Activated T-cell treated with anti-CD3 and anti-CD28 coated beads for 4 hours (primary cell): ENCODE data around the gene CACNA2D2.

Experiments used
- DNase-seq: peaks from one replicate; pipeline ENCODE4 v3.0.0-alpha.2; 2020

The CACNA2D2 gene

DNA sequence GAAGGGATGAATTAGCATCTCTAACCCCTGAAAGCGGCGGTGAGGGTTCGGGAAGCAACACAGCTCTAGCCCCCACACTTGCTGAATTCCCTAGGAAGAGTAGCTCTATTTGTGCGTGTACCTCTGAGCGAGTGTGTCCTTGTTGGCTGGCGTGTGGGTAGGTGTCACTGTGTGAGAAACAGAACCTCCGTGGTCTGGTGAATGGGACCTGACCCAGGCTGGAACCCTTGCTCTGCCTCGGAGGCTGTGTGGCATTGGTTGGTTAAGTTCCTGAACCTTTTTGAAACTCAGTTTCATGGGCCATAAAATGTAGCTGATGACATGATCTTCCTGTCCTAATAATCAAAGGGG is 143.7 kb downstream of the CACNA2D2 start:
- no peak for DNase-seq

DNA sequence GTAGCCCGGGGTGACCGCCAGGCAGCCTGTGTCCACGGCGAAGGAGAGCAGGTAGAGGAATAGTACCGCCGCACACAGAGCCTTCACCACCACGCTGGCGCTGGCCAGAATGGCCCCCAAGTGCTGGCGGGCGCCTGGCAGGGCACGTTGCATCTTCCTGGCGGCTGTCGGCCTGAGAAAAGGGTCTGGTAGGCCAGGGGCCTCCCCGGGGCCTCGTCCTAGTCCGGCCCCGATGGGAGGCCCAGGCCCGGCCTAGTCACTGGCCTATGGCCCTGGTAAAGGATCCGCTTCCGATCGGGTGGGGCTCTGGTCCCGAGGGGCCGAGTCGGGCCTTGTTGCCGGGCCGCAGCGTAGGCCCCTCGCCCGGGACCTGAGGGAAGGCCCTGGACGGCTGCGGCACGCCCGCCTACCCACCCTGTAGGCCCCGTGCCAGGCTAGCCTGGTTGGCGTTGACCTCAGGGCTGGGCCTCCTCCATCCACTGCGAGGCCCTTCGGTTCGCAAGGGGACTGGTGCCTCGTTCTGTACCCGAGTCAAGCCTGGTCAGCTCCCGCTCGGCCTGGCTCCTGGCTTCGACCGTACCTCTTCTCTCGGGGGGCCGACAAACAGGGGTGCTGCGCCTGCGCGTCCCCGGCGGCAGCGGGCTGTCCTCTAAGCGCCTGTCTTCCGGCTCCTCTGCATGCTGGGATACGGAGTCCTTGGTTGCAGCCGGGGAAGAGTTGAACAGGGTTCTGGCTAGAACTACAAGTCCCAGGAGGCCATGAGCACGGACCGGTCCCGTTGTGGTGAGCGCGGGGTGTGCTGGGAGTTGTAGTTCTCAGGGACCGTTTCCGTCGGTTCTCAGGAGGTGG is 144.3 kb downstream of the CACNA2D2 start, which contains the start of gene TMEM115:
TSS of gene TMEM115 (minus strand) at position 611 of the 849 bp plus-strand sequence. CDS start at position 153, 458 bp downstream.
- DNase-seq = peak; percentile 93

DNA sequence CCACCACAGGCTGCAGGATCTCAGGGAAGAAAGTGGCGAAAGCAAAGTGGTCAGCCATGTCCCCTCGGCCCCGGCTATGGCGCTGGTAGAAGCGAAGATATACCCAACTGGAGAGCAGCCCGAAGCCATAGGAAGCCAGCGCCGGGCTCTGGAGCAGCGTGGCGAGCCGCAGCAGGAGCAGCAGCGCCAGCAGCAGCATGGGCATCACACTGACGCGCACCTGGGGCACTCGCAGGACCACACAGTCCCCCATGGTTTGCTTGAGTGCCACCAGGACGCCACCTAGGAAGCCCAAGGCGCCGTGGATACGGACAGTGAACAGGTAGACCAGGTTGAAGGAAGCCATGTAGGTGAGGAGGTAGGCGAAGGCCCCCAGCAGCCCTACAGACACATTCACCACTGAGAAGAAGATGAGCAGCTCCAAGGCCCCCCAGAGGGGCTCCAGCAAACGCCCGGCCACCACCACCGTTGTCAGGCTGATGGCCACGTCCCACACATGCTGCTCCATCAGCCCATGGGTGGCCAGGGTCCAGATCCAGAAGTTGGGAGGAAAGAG is 145.0 kb downstream of the CACNA2D2 start:
- no peak for DNase-seq

DNA sequence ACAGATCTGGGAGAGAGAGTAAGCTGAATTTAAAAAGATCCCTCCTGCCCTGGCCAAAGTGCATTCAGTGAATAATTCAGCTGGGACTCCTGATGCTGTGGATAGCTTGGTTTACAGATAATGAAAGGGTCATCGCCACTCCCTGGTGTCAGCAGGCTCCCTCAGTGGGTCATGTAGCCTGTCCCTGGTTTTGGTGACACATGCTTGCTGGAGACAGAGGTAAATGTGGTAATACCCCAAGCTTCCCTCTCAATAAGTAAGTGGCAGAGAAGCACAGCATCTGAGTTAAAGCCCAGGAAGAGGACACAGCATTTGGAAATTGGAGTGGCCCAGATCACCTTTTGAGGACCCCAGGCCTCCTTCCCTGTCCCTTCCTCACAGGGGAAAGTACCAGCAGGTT is 146.0 kb downstream of the CACNA2D2 start:
- DNase-seq = no peak

DNA sequence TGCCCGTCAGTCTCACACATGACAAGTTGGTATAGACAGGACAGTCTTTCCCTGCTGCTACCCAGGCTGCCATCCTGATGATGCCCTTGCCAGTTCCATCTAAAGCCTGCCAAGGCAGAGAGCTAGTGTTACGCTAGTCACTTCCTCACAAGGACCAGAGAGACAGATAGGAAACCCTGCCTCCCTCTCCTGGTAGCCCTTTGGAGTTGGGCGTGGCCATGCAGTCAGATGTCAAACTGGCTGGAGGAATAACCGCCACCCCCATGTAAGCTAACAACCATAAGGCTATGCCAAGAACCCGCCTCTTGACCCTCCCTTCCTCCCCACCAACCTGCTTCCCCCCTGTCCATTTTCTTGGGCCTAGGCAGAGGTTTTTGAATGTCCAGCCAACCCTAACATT is 146.9 kb downstream of the CACNA2D2 start:
- DNase-seq = no peak

DNA sequence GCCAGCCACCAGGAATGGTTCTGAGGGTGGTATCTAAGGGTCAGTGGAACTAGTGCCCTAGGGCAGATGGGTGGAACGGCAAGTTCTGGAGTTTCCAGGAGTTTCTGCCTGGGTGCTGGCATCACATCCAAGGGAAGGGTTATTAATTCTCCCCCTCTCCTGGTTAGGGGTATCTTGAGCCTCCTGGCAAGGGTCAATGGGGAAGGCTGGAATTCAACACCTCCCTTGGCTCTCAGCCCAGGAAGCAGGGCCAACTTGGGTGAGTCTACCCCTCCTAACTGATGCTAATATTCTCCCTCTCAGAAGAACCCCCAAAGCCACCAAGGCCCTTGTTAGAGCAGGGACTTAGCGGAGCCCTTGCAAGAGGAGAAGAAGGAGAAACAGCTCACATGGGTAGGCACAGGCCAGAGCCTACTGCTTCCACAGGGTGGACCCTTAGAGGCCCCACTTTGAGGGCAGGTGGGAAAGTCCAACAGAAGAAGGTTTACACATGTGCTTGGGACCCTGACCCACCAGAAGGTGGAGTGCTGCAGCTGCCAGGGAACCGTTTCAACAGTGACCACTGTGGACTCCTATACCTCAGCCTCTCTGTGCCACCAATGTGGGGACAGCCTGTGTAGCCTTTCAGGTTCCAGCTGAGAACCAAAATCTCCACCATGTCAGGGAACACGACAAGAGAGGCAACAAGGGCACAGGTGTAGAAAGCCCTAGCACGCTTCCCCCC is 147.4 kb downstream of the CACNA2D2 start:
- no peak for DNase-seq

DNA sequence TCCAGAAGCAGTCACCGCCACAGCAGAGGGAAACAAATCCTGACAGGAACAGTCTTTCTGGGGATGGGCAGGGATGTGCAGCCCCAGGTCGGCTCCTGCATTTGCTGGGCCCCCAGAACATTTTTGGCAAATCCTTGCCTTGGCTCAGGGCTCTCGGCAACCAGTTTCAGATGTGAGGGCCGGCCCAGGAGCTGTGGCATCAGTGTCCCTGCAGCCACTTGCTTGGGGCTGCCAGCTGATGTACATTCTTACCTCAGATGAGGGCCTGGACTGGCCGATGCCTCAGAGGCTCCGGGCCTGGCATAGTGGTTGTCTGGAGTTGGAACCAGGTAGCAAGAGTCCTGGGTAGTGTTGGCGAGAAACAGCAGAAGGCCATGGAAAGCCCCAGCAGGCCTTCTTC is 148.6 kb downstream of the CACNA2D2 start:
- no peak for DNase-seq

DNA sequence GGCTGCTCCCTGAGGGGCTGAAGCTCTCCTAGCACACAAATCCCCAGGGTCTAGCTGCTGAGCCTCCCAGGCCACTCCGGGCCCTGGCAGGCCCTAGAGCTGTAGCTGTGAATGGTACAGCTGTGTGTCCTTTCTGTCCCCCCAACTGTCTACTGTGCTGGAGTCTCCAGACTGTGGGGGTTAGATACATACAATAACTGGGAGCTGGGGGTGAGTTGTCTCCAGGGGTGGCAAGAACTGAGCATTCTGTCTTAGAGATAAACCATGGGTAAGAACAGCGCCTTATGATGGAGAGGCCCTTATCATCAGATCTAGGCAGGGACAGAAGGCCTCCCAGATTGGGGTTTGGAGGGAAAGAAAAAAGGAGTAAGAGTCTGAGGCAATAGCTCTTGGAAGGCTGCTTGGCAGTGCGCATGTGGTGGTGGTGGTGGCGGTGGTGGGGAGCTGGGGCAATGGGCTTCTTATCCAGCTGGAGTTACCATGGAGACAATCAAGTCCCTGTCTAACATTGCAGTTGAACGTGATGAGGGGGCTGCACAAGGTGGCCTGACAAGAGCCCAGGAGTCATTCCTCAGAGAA is 149.2 kb downstream of the CACNA2D2 start:
- no peak for DNase-seq

DNA sequence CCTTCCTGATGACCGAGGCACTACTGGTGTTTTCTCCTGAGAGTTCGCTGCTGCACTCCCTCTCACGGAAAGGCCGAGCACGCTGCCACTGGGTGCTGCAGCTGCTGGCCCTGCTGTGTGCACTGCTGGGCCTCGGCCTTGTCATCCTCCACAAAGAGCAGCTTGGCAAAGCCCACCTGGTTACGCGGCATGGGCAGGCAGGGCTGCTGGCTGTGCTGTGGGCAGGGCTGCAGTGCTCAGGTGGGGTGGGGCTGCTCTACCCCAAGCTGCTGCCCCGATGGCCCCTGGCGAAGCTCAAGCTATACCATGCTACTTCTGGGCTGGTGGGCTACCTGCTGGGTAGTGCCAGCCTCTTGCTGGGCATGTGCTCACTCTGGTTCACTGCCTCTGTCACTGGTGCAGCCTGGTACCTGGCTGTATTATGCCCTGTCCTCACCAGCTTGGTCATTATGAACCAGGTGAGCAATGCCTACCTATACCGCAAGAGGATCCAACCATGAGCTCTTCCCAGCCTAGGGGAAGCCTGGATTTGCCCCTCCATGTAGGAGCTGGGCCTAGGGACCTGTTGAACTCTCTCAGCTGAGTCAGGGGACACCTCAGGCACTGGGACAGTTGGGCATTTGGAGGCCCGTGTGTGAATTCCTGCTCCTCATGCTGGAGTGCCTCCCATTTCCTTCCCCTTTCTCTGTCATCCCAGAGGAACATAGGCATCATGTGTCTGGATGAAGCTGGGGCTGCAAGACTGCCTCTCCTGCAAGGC is 150.0 kb downstream of the CACNA2D2 start:
- no peak for DNase-seq

DNA sequence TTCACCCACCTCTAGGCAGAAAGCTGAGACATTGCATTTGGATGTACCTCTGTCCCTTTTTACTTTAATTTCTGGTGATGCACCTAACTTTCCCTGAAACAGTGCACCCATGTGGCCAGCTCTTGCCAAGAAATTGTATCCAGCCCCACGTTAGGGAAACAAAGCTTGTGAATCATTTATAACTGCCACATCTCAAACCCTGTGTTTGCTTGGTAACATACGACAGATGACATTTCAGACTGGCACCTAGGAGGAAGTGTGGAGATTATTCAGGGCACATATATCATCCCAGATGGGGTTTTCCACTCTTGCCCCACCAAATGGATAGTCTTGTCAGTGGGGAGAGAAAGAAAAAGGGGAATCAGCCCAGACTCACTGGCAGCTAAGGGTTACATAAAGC is 150.7 kb downstream of the CACNA2D2 start:
- no peak for DNase-seq

DNA sequence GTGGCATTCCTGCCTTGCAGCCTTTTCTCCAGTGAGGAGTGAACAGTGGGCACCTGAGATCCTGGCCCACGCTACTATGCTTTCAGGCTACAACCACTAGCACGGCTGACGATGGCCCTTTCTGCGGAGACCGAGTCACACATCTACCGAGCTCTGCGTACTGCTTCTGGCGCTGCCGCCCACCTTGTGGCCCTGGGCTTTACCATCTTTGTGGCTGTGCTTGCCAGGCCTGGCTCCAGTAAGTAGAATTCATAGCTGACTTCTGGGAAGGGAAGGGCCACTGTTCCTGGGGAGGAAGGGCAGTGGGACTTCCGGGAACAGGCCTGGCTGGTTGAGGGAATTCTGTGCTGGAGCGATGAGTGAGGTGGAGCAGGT is 152.1 kb downstream of the CACNA2D2 start:
- no peak for DNase-seq

DNA sequence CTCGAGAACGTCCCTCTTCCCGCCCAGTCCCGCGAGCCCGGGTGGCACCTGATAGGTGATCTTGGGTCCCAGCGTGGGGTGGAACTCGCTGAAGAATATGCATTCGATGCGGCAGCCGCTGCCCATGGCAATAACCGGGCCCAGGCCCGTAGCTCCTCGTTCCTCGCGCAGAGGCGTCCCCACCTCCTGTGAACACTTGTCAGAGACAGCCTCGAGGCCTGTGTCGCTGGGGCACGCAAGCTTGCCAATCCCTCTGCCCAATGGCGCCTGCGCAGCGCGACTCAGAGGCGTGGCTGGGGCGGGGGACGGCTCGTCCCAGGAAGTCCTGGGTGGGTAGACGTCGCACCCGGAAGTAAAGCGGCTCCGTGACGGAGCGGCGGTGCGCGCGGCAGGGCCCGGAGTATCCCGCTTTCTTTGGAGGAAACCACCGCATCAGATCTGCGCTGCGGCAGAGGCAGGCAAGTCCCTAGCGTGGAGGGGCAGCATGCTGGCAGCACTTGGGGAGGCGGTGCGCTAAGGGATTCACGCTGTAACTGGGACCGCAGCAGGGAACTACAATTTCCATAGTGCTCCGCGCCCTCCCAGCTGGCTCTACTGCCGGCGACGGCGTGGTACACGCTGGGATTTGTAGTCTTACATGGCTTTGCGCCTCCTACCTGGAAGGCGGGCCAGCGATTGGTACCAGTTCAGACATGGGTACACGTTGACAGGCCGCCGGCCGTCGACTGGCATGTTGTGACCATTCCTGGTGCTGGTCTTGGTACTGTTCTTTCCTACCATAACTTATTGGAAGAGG is 152.7 kb downstream of the CACNA2D2 start, which contains the start of the genes CYB561D2 and NPRL2:
TSS of gene CYB561D2 (plus strand) at position 336 of the 796 bp plus-strand sequence. CDS start 572 bp downstream, outside the sequence.
TSS of gene NPRL2 (minus strand) at position 249 of the 796 bp plus-strand sequence. CDS start at position 126, 123 bp downstream.
- DNase-seq = peak; percentile 98

DNA sequence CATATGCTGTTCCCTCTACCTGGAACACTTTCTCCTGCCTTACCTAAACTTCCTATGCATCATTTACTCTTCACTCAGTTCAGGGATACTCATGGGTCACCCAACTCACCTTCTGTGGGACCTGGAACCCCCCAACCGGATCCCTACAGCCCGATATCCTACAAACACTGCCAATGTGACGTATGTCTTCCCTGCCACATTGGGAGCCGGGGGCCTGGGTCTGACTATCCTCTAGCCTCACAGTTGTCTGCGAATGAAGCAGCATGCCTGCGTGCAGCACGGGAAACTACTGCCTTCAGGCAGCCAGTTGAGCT is 153.3 kb downstream of the CACNA2D2 start:
- no peak for DNase-seq

DNA sequence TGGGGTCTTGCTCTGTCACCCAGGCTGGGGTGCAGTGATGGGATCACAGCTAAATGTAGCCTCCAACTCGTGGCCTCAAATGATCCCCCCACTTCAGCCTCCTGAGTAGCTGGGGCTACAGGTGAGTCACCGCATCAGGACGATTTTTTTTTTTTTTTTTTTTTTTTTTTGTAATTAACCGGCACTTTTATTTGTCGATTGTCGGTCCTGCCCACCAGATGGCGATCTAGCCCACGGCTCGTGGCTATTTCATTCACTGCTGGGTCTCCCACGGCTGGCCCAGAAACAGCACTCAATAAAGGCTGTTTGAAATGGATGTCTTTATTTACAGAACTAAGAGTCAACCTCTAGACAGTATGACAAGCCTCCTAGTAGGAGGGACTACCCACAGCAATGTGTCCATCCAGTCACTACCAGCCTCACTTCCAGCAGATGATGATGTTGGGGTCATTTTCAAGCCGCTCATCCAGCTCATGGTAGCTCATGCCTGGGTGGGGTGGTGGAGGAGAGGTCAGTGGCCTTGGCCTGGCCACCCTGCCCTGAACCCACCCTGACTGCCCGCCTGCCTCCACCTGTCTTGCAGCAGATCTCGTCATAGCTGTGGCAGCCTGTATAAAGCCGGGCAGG is 156.1 kb downstream of the CACNA2D2 start:
- DNase-seq = peak; percentile 66

DNA sequence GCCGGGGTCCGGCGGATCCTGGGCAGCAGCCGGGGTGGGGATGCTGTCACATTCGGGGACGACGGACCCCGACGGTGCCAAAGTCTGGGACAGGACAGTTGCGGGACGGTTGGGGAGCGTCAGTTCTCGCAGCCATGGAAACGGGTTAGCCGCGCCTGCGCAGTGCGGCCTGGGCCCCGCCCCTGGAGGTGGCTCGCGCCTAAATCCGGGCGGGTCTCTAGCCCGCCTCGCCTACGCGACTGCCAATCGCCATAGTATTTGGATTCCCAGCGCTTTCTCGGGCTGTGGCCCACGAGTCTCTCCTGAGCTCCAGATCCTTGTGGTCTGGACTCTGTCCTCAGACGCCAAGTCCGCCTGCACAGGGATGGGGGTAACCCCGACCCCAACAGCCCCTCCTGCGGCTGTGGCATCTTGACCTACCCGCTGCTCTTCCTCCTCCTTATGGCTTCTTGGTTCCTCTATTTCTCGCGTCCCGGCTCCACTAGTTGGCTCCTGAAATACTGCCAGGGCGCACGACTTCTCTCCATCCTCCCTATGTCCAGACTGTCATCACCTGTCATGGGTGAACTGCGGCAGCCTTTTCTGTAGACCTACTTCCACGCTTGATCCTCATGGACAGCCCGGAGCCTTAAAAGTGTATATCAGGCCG is 157.7 kb downstream of the CACNA2D2 start, which contains the start of gene ZMYND10:
TSS of gene ZMYND10 (minus strand) at position 147 of the 649 bp plus-strand sequence. CDS start 153 bp downstream, outside the sequence.
- DNase-seq = peak; percentile 65

DNA sequence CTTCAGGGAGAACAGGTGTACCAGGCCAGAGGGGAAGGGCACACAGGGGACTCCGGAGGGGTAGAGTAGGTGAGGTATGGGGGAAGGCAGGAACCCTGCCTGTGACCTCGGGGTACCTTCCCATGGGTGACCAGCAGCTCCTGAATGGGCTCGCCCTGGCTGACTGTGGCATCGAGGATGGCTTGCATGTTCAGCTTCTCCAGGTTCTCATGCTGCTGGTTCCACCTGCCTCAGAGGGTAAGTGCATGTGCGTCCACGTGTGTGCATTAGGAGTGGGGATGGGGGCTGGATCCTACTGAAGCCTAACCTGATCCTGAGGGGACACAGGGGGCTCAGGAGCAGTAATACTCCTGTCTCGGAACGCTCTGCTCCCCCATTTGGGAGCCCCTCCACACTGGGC is 158.4 kb downstream of the CACNA2D2 start:
- DNase-seq = no peak

DNA sequence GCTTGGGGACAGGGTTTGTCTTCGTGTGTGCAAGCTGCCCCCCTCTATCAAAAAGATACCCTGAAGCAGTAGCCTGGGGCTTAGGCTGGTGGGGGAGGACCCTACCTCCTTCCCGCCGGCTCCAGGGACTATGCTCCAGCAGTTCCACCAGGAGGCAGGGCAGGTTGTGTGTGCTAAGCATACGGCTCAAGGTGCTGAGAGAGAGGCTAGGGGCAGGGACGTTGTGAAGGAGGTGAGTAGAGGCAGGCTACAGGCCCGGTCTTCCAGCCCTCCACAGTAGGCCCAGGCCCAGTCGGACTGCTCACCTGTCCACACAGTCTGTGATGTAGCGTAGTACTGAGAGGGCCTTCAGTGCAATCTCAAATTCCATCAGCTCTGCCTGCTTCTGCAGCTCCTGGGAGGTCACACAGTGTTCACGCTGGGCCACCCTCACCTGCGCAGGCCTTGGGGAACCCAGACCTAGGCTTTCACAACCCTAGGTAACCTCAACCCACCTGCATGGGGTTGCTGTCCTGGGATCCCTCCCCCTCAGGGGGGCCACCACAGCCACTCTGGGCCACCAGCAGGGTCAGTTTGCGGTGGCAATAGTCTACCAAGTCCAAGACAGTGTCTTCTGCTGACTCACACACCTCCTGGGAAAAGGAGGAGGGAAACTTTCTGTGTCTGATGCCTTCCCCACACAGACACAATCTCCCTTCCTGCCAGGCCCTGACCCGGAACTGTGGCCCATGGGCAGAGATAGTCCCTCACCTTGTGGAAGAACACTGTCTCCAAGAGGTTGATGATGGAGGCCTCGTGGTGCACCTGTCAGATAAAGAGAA is 160.4 kb downstream of the CACNA2D2 start:
- no peak for DNase-seq

DNA sequence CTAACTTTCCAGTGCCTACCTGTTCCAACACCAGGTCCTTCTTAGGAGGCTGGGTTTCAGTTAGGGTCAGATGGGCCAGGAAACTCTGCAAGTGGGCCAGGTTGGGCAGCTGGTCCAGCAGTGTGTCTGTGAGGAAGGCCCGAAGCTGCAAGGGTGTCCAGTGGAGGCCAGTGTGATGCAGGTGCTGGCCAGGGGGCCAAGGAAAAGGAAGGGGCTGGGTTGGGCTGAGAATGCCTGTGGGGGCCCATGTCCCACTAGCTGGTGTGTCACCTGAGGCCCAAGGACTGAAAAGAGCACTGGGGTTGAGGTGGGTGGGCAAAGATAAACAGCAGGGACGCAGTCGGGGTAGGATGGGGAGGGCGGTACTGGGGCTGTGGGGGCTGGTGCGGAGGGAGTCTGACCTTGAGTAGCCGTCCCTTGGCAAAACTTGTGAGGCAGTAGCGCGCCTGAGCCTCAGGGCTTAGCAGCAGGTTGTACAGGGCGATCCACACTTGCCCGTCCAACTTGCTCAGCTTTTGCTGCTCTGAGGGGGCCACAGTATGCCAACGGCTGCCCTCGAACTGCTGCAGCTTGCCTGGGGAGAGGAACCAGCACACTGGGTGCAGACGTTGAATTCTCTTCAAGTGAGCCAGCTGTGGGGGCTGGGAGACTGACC is 161.3 kb downstream of the CACNA2D2 start:
- no peak for DNase-seq

DNA sequence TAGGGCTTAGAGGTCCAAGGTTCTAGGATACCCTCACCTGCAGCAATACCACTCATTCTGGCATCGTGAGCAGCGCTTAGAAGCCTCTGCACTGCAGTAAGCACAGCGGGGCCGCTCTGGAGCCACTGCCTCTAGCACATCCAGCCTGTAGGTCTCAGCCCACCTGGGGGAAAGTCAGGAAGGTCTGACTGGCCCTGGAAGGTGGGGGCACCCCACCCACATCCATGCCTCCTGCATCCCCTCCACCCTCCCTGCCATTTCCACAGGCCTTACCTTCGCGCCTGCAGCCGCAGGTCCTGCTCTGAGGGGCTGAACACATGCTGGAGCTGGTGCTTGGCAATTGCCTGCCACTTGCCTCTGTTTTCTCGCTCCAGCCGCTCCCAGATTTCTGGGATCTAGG is 161.9 kb downstream of the CACNA2D2 start:
- no peak for DNase-seq
